Stimulated activated CD4-positive, alpha-beta T cell treated with anti-CD3 and anti-CD28 coated beads, Interleukin-1b, Interleukin-23, amount 100 ng/mL, for 4 hours (primary cell): Measurements from ENCODE around the gene ARCN1.

Experiments
- DNase-seq, 2 donors: peaks; one replicate each; pipeline ENCODE4 v3.0.0-alpha.2; 2020; ENCODE audit warnings: low read depth in 2 of 2

The ARCN1 gene

DNA sequence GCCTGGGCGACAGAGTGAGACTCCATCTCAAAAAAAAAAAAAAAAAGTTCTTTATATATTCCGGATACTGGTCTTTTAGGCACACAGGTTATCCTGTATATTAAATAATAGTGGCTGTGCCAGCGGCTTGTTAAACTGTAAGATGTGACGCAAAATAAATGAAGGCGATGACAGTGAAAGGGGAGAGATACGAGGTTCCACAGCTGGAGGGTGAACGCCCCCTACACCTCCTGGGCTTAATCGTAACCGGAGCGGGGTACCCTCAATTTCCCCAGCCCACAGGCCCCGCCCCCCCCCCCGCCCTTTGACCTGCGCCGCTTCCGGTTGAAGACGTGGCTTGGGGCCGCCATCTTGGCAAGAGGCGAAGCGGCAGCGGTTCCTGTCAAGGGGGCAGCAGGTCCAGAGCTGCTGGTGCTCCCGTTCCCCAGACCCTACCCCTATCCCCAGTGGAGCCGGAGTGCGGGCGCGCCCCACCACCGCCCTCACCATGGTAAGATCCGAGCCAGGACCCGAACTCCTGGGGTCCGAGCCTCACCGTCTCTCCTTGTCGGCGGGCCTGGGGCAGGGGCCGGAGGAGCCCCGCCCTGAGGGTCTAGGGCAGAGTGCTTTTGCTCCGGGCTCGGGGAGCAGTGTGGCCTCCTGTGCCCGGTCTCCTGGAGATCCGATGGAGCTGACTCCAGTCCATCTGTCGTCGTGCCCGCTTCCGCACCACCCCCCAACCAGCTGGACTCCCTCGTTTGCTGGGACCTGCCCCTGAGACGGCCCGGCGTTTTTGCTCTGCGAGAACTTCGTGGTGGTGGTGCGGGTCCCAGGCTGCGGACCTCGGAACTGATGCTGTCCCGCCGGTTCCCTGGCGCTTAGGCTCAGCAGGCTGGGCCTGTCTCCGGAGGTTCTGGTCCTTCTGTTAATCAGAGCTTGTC is at the start of gene ARCN1:
ARCN1 (plus strand) TSS at position 349 of the 920 bp plus-strand sequence; CDS start at position 488, 139 bp downstream.
- peak; percentile 64 for DNase-seq

DNA sequence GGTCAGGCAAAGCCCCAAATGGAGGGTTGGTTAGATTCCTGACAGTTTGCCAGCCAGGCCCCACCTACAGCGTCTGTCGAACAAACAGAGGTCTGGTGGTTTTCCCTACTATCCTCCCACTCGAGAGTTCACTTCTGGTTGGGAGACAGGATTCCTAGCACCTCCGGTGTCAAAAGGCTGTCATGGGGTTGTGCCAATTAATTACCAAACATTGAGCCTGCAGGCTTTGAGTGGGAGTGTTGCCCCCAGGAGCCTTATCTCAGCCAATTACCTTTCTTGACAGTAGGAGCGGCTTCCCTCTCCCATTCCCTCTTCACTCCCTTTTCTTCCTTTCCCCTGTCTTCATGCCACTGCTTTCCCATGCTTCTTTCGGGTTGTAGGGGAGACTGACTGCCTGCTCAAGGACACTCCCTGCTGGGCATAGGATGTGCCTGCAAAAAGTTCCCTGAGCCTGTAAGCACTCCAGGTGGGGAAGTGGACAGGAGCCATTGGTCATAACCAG is 49.6 kb upstream of the ARCN1 start:
- DNase-seq = no peak

DNA sequence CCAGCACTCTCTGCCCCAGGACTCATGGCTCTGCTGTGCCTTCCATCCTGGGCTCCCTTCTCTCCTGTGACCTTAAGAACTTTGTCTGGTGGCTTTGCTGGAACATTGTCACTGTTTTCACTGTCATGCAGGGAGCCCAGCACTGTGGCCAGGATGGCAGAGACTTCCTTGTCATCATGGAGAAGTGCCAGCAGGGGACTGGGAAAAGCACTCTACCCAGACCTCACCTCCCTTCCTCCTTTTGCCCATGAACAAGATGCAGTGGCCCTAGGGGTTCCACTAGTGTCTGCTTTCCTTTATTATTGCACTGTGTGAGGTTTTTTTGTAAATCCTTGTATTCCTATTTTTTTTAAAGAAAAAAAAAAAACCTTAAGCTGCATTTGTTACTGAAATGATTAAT is 47.9 kb upstream of the ARCN1 start:
- DNase-seq = no peak

DNA sequence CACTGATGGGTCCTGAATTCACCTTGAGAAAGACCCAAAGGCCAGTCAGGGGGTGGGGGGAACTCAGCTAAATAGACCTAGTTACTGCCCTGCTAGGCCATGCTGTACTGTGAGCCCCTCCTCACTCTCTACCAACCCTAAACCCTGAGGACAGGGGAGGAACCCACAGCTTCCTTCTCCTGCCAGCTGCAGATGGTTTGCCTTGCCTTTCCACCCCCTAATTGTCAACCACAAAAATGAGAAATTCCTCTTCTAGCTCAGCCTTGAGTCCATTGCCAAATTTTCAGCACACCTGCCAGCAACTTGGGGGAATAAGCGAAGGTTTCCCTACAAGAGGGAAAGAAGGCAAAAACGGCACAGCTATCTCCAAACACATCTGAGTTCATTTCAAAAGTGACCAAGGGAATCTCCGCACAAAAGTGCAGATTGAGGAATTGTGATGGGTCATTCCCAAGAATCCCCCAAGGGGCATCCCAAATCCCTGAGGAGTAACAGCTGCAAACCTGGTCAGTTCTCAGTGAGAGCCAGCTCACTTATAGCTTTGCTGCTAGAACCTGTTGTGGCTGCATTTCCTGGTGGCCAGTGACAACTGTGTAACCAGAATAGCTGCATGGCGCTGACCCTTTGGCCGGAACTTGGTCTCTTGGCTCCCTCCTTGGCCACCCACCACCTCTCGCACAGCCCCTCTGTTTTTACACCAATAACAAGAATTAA is 47.3 kb upstream of the ARCN1 start:
- DNase-seq = no peak

DNA sequence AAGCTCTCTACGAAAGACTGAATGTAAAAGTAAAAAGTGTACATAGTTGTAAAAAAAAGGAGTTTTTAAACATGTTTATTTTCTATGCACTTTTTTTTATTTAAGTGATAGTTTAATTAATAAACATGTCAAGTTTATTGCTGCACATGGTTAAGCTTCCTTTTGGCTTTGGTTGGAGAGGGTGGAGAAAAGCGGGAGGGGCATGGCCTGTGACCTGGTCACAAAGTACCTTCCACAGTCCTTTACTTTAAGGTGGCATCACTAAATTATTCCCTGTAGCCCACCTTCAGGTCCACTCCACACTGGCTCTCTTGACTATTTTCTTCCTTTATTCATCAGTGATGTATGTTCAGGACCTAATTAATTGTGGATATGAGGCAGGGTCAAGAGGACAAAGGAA is 45.5 kb upstream of the ARCN1 start:
- no peak for DNase-seq

DNA sequence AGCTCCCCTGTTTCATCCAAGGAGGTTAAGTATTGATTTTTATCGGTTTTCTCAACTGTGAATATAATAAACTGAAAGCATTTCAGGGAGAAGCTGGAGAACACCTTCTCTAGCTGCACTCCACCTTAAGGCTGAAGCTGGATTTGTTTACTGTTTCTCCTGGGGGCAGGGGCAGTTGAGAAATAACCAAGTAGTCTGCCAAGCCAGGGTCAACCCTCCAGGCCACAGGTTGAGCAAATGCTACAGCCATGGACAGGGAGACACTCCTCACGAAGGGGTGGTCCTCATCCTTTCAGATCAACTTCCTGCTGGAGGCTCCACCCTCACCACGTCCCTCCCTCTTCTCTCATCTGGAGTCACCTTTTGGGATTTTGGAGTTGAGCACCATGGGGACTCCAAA is 45.1 kb upstream of the ARCN1 start, which contains the start of gene TTC36:
TTC36 (plus strand) TSS at position 366 of the 400 bp plus-strand sequence; CDS start at position 387, 21 bp downstream.
- no peak for DNase-seq

DNA sequence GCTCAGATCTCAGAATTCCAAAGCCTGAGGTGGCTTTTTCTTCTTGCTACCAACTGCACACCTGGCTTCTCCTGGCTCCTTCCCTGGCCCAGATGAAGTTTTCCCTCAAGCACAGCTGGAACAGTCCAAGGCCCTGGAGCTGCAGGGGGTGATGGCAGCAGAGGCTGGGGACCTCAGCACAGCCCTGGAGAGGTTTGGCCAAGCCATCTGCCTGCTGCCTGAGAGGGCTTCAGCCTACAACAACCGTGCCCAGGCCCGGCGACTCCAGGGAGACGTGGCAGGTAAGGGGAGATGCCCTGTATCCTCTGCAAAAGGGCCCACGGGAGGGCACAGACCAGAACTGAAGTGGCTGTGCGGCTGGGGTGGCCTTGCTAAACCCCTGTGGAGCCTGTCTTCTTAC is 43.7 kb upstream of the ARCN1 start:
- no peak for DNase-seq

DNA sequence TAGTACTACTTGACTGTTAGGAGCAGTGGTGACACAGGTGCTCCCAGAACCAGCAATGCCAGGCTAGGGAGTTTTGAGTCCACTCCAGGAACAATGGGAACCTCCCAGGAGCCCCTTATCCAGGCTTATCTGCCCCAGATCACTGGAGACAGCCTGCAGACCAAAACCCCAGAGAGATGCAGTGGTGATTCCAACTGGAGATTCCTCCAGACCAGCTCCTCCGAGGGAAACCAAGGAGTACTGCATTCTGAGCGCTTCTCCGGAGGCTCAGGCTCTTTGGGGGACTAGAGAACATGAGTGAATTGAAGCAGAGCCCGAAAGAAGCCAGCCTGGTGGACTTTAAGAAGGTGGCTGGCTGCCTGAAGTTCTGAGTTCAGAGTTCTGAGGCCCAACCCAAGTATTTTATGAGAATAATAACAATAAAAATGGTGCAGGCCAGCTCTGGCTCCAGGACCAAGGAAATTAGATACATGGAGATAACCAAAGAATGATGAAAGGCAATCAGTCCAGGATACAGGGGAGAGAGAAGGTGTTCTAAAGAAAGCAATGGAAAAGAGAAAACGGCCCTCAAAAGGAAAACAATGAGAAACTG is 42.5 kb upstream of the ARCN1 start:
- no peak for DNase-seq

DNA sequence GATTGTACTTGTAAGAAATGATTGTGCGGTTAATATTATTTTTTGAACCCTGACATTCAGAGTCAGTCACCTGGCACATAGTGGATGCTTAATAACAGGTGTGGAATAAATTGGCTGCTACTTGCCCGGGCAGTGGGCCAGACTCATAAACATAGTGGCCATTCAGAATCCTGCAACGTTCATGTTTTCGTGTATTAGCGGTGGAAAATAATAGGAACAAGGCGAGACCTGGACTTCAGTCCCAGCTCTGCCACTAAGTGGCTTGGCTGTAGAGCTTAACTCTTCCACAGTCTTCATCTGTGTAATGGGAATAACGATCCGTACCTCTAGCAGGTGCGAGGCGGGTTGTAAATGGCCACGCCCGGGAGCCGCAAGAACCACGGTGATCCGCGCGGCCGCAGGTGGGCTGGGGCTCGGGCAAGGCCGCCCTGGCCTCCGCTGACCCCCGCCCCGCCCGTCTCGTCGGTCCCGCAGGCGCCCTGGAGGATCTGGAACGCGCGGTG is 42.0 kb upstream of the ARCN1 start:
- no peak for DNase-seq

DNA sequence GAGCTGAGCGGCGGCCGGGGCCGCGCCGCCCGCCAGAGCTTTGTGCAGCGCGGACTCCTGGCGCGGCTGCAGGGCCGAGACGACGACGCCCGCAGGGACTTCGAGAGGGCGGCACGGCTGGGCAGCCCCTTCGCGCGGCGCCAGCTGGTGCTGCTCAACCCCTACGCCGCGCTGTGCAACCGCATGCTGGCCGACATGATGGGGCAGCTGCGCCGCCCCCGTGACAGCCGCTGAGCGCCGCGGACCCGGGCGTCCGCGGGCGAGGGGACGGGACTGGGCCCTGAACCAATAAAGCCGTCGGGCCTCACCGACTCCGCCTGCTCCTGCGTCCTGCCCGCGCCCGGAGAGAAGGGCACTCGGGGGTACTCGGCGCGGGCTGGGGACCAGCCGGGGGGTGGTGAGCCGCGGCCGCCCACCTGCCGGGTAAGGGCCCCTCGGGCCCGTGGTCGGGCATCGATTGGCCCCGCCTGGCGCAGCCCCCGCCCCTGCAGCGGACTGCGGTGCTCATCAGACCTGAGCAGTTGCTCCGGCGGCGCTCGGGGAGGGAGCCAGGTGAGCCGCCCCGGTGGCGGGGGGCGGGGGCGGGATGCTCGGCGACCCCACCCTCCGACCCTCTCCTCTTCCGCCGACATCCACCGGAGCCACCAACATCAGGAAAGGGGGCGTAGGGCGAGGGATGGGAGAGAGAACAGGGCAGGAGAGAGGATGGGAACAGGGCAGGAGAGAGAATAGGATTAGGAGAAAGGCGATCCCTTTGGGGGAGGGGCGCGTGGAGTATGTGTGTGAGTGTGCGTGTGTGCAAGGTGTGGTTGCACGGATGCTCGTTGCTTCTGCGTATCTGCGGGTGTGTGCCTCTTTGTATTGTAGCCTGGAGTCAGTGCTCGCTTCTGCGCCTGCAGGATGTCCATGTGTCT is 41.3 kb upstream of the ARCN1 start, which contains the start of gene TMEM25:
TMEM25 (plus strand) TSS at position 510 of the 914 bp plus-strand sequence. CDS start 610 bp downstream, outside the sequence.
- peak; percentile 55 to 76 for DNase-seq

DNA sequence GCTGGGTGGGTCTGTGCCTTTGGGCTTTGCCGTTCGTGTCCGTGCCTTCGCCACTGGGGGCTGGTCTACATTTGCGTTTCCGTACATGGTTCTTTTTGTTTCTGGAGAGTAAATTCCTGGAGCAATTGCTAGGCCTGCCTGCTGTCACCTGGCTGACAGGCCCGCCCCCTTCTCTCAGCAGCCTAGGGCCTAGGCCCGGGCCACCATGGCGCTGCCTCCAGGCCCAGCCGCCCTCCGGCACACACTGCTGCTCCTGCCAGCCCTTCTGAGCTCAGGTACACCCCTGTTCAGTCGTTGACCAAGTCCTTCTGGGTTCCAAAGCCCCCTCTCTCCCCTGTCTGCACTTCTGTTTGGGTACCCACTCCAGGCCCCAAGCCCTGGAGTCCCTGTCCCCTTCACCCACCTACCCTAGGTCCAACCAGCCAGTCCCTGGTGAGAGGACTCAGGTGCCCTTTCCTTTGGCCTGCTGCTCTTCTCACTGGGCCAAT is 40.6 kb upstream of the ARCN1 start:
- peak in 1 of 2 donors; percentile 4 for DNase-seq

DNA sequence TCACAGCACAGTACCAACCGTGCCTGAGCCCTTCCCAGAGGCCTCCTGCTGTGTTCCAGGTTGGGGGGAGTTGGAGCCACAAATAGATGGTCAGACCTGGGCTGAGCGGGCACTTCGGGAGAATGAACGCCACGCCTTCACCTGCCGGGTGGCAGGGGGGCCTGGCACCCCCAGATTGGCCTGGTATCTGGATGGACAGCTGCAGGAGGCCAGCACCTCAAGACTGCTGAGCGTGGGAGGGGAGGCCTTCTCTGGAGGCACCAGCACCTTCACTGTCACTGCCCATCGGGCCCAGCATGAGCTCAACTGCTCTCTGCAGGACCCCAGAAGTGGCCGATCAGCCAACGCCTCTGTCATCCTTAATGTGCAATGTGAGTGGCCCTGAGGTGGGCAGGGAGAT is 40.1 kb upstream of the ARCN1 start:
- no peak for DNase-seq

DNA sequence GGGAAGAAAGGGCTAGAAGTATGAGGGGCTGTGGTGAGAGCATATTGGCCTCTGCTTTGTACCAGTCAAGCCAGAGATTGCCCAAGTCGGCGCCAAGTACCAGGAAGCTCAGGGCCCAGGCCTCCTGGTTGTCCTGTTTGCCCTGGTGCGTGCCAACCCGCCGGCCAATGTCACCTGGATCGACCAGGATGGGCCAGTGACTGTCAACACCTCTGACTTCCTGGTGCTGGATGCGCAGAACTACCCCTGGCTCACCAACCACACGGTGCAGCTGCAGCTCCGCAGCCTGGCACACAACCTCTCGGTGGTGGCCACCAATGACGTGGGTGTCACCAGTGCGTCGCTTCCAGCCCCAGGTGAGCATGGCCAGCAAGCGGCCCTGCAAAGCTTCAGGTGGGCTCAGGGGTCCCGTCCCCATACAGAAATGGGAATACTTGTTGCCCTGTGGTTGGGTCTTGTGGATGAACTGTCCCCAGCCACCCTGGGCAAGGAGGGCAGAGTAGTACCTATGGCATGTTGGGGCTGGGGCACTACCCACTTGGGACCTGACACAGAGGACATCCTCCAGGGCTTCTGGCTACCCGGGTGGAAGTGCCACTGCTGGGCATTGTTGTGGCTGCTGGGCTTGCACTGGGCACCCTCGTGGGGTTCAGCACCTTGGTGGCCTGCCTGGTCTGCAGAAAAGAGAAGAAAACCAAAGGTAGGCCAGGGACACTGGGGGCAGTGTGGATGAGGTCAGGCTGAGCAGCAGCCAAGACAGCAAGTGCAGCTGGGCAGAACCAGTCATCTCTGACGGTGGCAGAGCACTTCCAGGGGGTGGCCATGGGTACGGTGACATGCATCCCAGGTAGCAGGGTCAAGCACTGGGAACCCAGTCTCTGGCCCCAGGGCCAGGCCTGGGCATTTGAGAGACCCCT is 39.1 kb upstream of the ARCN1 start:
- DNase-seq = no peak

DNA sequence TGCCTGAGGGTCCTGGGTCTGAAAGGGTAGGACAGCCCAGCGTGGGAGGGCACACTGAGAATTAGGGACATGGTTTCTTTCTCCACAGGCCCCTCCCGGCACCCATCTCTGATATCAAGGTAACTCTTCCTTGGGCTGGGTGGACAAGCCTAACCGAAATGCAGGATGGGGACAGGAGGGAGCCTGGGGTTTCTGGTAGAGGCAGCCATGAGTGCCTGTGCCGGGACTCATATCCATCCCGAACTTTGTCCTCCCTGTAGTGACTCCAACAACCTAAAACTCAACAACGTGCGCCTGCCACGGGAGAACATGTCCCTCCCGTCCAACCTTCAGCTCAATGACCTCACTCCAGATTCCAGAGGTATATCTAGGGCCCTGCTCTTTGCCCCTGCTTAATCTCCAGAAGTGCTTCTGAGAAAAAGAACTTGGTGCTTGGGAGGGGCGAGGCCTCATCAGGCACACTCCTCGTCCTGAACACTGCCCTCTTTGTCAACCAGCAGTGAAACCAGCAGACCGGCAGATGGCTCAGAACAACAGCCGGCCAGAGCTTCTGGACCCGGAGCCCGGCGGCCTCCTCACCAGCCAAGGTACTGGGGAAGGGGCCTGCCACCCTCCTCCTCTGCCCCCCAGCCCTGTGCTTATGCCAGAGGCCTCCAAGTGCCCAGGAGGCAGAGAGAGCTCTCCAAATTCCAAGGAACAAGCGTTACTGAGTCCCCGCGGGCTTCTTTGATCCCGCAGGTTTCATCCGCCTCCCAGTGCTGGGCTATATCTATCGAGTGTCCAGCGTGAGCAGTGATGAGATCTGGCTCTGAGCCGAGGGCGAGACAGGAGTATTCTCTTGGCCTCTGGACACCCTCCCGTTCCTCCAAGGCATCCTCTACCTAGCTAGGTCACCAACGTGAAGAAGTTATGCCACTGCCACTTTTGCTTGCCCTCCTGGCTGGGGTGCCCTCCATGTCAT is 38.2 kb upstream of the ARCN1 start:
- DNase-seq = no peak

DNA sequence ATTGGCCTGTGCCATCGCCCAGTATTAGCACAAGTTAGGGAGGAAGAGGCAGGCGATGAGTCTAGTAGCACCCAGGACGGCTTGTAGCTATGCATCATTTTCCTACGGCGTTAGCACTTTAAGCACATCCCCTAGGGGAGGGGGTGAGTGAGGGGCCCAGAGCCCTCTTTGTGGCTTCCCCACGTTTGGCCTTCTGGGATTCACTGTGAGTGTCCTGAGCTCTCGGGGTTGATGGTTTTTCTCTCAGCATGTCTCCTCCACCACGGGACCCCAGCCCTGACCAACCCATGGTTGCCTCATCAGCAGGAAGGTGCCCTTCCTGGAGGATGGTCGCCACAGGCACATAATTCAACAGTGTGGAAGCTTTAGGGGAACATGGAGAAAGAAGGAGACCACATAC is 36.9 kb upstream of the ARCN1 start:
- no peak for DNase-seq

DNA sequence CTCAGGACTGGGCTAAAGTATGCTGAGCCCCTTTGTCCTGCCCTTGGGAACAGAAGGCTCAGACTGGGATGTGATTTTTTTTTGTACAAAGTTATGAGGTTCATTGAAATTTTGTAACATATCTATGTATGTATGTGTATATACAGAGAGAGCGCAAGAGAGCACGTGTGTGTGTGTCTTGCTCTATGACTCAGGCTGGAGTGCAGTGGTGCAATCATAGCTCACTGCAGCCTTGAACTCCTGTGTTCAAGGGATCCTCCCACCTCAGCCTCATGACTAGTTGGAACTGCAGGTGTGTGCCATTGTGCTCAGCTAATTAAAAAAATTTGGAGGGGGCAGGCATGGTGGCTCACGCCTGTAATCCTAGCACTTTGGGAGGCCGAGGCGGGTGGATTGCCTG is 35.5 kb upstream of the ARCN1 start:
- DNase-seq = no peak

DNA sequence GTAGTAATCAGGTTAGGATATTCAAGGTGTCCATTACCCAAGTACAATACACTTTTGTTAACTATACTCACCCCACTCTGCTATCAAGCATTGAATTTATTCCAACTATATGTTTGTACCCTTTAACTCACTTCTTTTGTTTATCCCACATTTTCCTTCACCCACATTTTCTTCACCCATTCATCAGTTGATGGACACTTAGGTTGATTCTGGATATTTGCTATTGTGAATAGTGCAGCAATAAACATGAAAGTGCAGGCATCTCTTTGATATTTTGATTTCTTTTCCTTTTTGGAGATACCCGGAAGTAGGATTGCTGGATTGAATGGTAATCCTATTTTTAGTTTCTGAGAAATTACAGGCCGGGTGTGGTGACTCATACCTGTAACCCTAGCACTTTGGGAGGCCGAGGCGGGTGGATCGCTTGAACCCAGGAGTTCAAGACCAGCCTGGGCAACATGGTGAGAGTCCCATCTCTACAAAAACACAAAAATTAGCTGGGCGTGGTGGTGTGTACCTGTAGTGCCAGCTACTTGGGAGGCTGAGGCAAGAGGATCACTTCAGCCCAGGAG is 34.7 kb upstream of the ARCN1 start:
- DNase-seq = no peak

DNA sequence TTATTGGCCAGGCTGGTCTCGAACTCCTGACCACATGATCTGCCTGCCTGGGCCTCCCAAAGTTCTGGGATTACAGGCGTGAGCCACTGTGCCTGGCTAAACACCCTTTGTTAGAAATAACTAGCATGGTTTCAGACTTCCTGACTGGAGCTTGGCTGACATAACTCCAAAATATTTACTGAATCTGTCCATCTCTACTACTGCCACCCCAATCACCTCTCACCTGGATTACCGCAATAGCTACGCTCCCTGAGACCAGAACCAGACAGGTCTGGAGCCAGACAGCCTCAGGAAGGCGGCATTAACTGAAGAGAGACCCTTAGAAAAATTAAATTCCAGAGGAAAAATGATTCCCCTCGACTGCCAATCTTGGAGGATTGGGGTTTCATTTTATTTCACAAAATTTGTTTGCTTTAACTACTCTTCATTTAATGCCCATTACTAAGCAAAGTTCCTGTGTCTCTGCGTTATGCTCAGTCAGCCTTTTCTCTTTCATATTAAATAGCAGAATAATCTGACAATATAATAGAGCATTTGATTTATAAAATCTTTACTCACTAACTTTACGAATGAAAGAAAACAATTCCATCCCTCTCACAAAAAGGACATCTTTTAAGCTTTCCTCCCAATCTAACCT is 28.1 kb upstream of the ARCN1 start:
- no peak for DNase-seq
